Keratinocyte (primary cell): ENCODE data around the gene YWHAH. TPM values are rescaled to one million over a fixed set of nuclear protein-coding genes. Genes with fewer than 3 reads are reported as not detected.
A peak's percentile ranks its signal among the peaks of the same experiment; 100 is the strongest.

ENCODE experiments used
- DNase-seq: peaks from one replicate; pipeline ENCODE4 v3.0.0-alpha.2; 2011; ENCODE audit warnings: low read depth, missing footprints, low spot score
- FAIRE-seq: peaks from 2 replicates; lab custom pipeline; 2011; peaks lifted over from hg19 to GRCh38; lab: Jason Lieb, UNC
- H2AFZ ChIP-seq: 2 replicates; pipeline ENCODE4 v1.6.0; 2012; ENCODE audit warnings: low read length, control low read depth, inconsistent platforms; ENCODE audit not compliant: control insufficient read depth
- H3K27ac ChIP-seq: 2 replicates; pipeline ENCODE4 v1.5.1; 2011; ENCODE audit warnings: low read length; ENCODE audit not compliant: control insufficient read depth, insufficient read depth
- H3K27me3 ChIP-seq: 3 replicates; pipeline ENCODE4 v1.6.0; 2011; ENCODE audit warnings: low read length; ENCODE audit not compliant: control insufficient read depth, insufficient read depth; ENCODE audit errors: extremely low read depth
- H3K36me3 ChIP-seq, 2 experiments: 2 replicates in 1 of 2; 3 replicates in 1 of 2; pipeline ENCODE4 v1.5.1; 2011; ENCODE audit warnings: low read length in 2 of 2, mild to moderate bottlenecking in 1 of 2; ENCODE audit not compliant: control insufficient read depth in 2 of 2, insufficient read depth in 2 of 2; ENCODE audit errors: extremely low read depth in 1 of 2
- H3K4me1 ChIP-seq: 3 replicates; pipeline ENCODE4 v1.5.1; 2011; ENCODE audit warnings: low read length; ENCODE audit not compliant: control insufficient read depth, insufficient read depth; ENCODE audit errors: extremely low read depth
- H3K4me2 ChIP-seq: 3 replicates; pipeline ENCODE4 v1.6.0; 2011; ENCODE audit warnings: low read depth, low read length; ENCODE audit not compliant: control insufficient read depth, insufficient read depth; ENCODE audit errors: extremely low read depth
- H3K4me3 ChIP-seq, 3 experiments: fragments of 200-600 bp in 1 of 3; sonication (generic) in 1 of 3; 2 replicates in 2 of 3; 3 replicates in 1 of 3; pipeline ENCODE4 v1.5.1; 2011 to 2016; ENCODE audit warnings: low read length in 3 of 3, mild to moderate bottlenecking in 3 of 3, control low read depth in 2 of 3, inconsistent platforms in 1 of 3, low read depth in 1 of 3, mixed read lengths in 1 of 3, mixed run types in 1 of 3, moderate library complexity in 1 of 3; ENCODE audit not compliant: control insufficient read depth in 2 of 3, insufficient read depth in 2 of 3; ENCODE audit errors: extremely low read depth in 1 of 3
- H3K79me2 ChIP-seq: 2 replicates; pipeline ENCODE4 v1.6.0; 2012; ENCODE audit warnings: low read length; ENCODE audit not compliant: control insufficient read depth, insufficient read depth
- H3K9ac ChIP-seq: 3 replicates; pipeline ENCODE4 v1.6.0; 2011; ENCODE audit warnings: low read length; ENCODE audit not compliant: control insufficient read depth, insufficient read depth; ENCODE audit errors: extremely low read depth
- H3K9me1 ChIP-seq: 3 replicates; pipeline ENCODE4 v1.6.0; 2011; ENCODE audit warnings: low read length; ENCODE audit not compliant: control insufficient read depth, insufficient read depth; ENCODE audit errors: extremely low read depth
- H3K9me3 ChIP-seq: 2 replicates; pipeline ENCODE4 v1.5.1; 2012; ENCODE audit warnings: low read depth, low read length; ENCODE audit not compliant: control insufficient read depth
- H4K20me1 ChIP-seq: 3 replicates; pipeline ENCODE4 v1.6.0; 2011; ENCODE audit warnings: low read length; ENCODE audit not compliant: control insufficient read depth, insufficient read depth; ENCODE audit errors: extremely low read depth
- CTCF ChIP-seq, 3 experiments: IDR thresholded peaks in 1 of 3; conservative IDR thresholded peaks in 1 of 3; optimal IDR thresholded peaks in 1 of 3; 2 replicates in 2 of 3; 3 replicates in 1 of 3; pipeline versions ENCODE3 to v1.5.1; 2011; ENCODE audit warnings: low read length in 3 of 3, mild to moderate bottlenecking in 3 of 3, moderate library complexity in 2 of 3, control low read depth in 1 of 3, inconsistent platforms in 1 of 3; ENCODE audit not compliant: insufficient read depth in 2 of 3; ENCODE audit errors: extremely low read depth in 1 of 3
- EZH2 ChIP-seq: IDR thresholded peaks from one replicate; pipeline ENCODE4 v1.6.1; 2012; ENCODE audit warnings: inconsistent platforms, mild to moderate bottlenecking, low read length, moderate library complexity
- dilution Hi-C: fragments of 300-500 bp; cut with MboI; formaldehyde crosslinking; loops from one replicate; pipeline ENCODE4 v1.7.0; 2020; ENCODE audit warnings: low sequenced_read_pairs; ENCODE audit not compliant: extremely low pct_ligation_motif_present
- polyA plus RNA-seq, 5 experiments: library from polyadenylated mRNA; depleted of rRNA in 3 of 5; stranded (reverse) in 3 of 5; stranded (forward) in 1 of 5; unstranded in 1 of 5; fragments of >200 nt; gene quantifications; 1 replicate in 1 of 5; 2 replicates in 3 of 5; 3 replicates in 1 of 5; pipeline versions ENCODE4 v1.2.1 to v1.2.3, GENCODE V29; 2011 to 2012; ENCODE audit warnings: missing spikeins in 2 of 5, low read depth in 1 of 5, low replicate concordance in 1 of 5

Gene YWHAH
- polyA plus RNA-seq, 1 donor (not counting 4 experiments of a cell fraction or from before 2014, with no cell fraction given) = 108 TPM

DNA sequence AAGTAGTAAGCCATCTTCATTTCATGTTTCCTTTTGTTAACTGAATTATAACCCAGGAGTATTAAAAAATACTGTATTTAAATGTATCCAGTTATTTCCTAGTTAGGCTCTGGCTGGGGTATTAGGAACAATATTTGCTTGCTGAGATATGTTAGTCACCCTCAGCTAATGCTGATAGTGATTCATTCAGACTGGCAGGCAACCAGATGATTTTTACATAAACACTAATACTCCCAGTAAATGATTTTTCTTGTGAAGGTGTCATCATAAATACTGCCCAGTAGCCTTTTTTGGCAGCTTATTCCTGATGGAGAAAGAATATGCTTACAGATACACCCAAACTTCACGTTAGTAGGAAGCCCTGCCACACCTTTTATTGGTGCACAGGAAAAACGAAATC is 8.1 kb downstream of the YWHAH start:
- H2AFZ ChIP-seq = no peak overlapping the region
- no peak overlapping the region for H3K9ac ChIP-seq
- DNase-seq = no peak
- H4K20me1 ChIP-seq = peaks cover 28% of the 10 kb centered on the region
- H3K27ac ChIP-seq = peak overlapping the region; percentile 56
- H3K4me2 ChIP-seq = peak overlapping the region; percentile 2
- peaks cover 2% of the 10 kb centered on the region for H3K9me1 ChIP-seq
- FAIRE-seq = peak; percentile 69
- no peaks in the 10 kb centered on the region for H3K27me3 ChIP-seq
- TF ChIP-seq CTCF (optimal IDR thresholded peaks at IDR 0.05 in 1 of 3, IDR thresholded peaks at IDR 0.05 in 1 of 3, conservative IDR thresholded peaks at IDR 0.05 in 1 of 3; ENCODE audit: extremely low read depth in 1 of 3, insufficient read depth in 2 of 3, low read length in 3 of 3) (no peak), EZH2 (no peak)
- no peak overlapping the region for H3K4me3 ChIP-seq
- H3K79me2 ChIP-seq = peaks cover 93% of the 10 kb centered on the region
- H3K36me3 ChIP-seq = peaks cover 31 to 50% of the 10 kb centered on the region in 2 experiments
- peaks cover 38% of the 10 kb centered on the region for H3K4me1 ChIP-seq
- H3K9me3 ChIP-seq = no peaks in the 10 kb centered on the region
- dilution Hi-C loops = no loop called here

GRCh38 chr22:31953261-31953660 is 8.9 kb downstream of the YWHAH start:
- no peak overlapping the region for H2AFZ ChIP-seq
- H3K4me1 ChIP-seq = peaks cover 35% of the 10 kb centered on the region
- H3K27ac ChIP-seq = peak overlapping the region; percentile 37
- H3K9me3 ChIP-seq = no peaks in the 10 kb centered on the region
- no peaks in the 10 kb centered on the region for H3K27me3 ChIP-seq
- peaks cover 22% of the 10 kb centered on the region for H4K20me1 ChIP-seq
- FAIRE-seq (no peak), DNase-seq (no peak)
- no peak overlapping the region for H3K9ac ChIP-seq
- no peak overlapping the region for H3K4me2 ChIP-seq
- dilution Hi-C loops = no loop called here
- TF ChIP-seq EZH2 = no peak
- no peak for TF ChIP-seq CTCF (optimal IDR thresholded peaks at IDR 0.05 in 1 of 3, IDR thresholded peaks at IDR 0.05 in 1 of 3, conservative IDR thresholded peaks at IDR 0.05 in 1 of 3; ENCODE audit: extremely low read depth in 1 of 3, insufficient read depth in 2 of 3, low read length in 3 of 3)
- H3K4me3 ChIP-seq = no peak overlapping the region
- H3K79me2 ChIP-seq = peaks cover 85% of the 10 kb centered on the region
- H3K36me3 ChIP-seq = peaks cover 34 to 44% of the 10 kb centered on the region in 2 experiments
- H3K9me1 ChIP-seq = peaks cover 2% of the 10 kb centered on the region
